Gastroesophageal sphincter (tissue), 3 donors: ENCODE measurements around the gene STRA8.

ENCODE experiments used
- CTCF ChIP-seq, 4 experiments: fragments of 200-600 bp in 2 of 4; fragments of 450-650 bp in 2 of 4; sonication (generic) in 1 of 4; IDR thresholded peaks; one replicate each; pipeline ENCODE4 v1.5.1; 2017 to 2019; ENCODE audit warnings: antibody characterized with exemption in 4 of 4, mild to moderate bottlenecking in 2 of 4, moderate library complexity in 2 of 4
- EP300 ChIP-seq: sonication (generic); formaldehyde crosslinking; IDR thresholded peaks from one replicate; pipeline ENCODE4 v1.6.1; 2017; ENCODE audit warnings: antibody characterized with exemption, mild to moderate bottlenecking
- POLR2A ChIP-seq, 2 donors: fragments of 450-650 bp; IDR thresholded peaks; one replicate each; pipeline ENCODE4 v1.6.1; 2017; ENCODE audit warnings: antibody characterized with exemption in 2 of 2, mild to moderate bottlenecking in 2 of 2, moderate library complexity in 1 of 2
- POLR2AphosphoS5 ChIP-seq: sonication (generic); formaldehyde crosslinking; IDR thresholded peaks from one replicate; pipeline ENCODE4 v1.6.1; 2017; ENCODE audit warnings: antibody characterized with exemption

- TF ChIP-seq POLR2AphosphoS5 (no peak), CTCF (IDR thresholded peaks at IDR 0.05) (no peak), POLR2A (IDR thresholded peaks at IDR 0.05) (no peak), EP300 (no peak)
These were observed 67.5 kb downstream of the STRA8 start for GRCh38 chr7:135300913-135301765.
